CD4-positive, alpha-beta T cell treated with Interleukin-6 at 100 ng/mL for 8 hours (primary cell): ENCODE data around the gene FGF8.
A peak's percentile ranks its signal among the peaks of the same experiment; 100 is the strongest.
"Not testable (repeated sequence)": the region's sequence is repeated elsewhere in the genome, so short reads cannot be mapped to it uniquely, and the experiment has no call there.

Experiments used
- DNase-seq: peaks from one replicate; pipeline ENCODE4 v3.0.0-alpha.2; 2020; ENCODE audit warnings: mixed read lengths, low spot score

FGF8 gene

DNA sequence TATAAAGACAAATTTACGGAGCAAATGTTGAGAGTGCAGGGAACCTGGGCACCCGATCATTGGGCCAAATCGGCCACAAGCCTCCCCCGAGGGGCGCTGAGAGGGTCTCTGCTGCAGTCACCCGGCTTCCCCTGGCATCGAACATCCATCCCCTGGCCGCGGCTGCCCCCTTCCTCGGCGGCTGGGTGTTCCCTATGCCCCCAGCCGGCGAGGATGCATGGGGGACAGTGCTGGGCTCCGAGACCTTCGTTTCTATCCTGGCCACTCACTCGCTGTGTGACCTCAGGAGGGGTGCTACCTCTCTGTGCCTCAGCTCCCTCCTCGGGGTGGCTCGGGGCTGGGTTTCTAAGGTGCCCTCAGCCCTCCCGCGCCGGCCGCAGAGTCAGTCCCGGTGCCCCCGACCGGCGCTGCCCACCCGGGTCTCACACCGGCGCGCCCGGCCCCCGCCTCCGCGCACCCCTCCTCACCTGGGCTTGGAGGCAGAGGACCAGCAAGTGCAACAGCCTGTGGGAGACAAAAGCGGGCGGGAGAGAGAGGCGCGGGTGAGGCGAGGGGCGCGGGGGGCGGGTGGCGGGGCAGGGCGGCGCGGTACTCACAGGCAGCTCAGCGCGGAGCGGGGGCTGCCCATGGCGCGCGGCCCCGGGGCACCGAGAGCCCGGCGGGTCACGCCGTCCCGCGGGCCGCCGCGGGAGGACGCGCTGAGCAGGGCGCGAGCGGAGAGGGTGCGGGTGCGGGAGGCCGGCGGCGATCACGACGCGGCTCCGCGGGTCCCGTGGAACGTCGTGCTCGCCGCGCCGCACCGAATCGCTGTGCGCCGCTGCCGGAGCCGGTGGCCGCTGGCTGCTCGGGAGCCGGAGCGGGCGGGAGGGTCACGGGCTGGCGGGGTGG lies at the start of gene FGF8:
TSS of gene FGF8 (minus strand) at position 842 of the 888 bp plus-strand sequence. CDS start at position 628, 214 bp downstream.
- no peak for DNase-seq

GRCh38 chr10:101824736-101825135 lies 48.8 kb upstream of the FGF8 start:
- no peak for DNase-seq

DNA sequence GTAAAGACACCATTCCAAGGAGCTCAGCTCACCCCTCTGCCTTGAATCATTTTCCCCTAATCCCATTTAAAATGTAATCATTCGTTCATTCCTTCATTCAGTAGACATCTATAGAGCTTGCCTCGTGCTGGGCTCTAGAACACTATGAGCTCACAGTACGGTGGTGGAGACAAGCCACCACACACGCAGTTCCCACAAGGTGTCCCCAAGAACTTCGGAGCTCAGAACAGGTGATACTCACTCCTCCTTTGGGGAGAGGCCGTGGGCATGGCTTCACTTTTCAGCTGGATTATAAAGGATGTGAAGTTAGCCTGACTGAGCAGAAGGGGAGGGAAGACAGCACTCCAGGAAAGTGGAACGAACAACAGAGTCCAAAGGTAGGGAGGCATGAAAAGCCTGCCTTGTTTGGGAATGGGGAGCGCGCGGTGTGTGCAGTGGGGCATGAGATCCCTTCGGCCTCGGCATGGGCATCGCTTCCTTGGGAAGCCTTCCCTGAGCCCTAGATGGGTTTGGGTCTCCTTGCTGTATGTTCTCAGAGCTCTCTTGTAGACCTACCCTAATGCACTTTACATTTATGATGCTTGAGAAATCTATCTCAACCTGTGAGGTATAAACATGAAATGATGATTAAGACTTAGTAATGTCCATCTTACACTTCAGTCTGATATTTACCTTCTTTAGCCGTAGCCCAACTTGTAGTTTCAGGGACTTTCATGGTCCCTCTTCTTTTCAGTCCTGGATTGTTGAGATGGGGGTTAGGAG lies 43.1 kb upstream of the FGF8 start:
- DNase-seq: no peak

- DNase-seq: peak; percentile 100
Observed at GRCh38 chr10:101818119-101818871, 42.4 kb upstream of the FGF8 start, which contains the start of gene OGA. Gene OGA, minus strand, starts transcription at chr10:101818444. Its CDS starts 422 bp downstream, at chr10:101818022.

GRCh38 chr10:101817337-101818118 lies 41.6 kb upstream of the FGF8 start:
- DNase-seq: peak; percentile 23

GRCh38 chr10:101816913-101817336 lies 41.0 kb upstream of the FGF8 start:
- no peak for DNase-seq

DNA sequence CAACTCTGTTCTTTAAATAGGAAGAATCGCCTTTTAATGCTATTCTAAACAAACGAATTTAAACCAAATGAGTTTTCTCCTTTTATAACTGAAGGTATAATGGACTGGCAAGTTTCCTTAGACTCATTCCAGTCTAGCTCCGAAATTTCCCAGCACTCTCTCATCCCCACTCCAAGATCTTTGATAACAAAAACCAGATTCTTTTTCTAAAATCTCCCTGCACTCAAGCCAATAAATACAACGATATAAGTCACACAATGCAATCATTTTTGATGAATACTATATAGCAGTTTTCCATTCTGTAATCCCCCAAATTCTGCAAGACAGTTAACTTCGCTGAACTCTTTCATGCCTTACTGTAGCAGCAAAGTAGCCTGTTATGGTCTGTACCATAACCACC lies 40.5 kb upstream of the FGF8 start:
- no peak for DNase-seq

- no peak for DNase-seq
Observed at GRCh38 chr10:101814466-101815071, 38.7 kb upstream of the FGF8 start.

DNA sequence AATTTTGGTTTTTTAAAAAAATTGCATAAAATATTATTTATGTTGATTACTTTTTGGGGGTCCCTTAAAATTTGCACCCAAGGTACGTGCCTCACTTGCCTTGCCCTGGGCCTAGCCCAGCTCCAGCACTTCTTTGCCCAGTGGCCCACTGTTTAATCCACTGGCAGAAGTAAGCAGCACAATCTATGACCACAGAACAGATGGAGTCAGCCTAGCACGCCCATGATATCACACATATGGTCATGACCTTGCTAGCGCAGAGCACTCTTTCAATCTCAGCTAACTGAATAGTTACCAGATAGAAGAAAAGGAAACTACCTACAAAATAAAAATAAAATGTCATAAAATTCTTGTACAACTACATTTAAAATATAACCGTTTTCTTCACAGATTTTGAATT lies 36.7 kb upstream of the FGF8 start:
- no peak for DNase-seq

DNA sequence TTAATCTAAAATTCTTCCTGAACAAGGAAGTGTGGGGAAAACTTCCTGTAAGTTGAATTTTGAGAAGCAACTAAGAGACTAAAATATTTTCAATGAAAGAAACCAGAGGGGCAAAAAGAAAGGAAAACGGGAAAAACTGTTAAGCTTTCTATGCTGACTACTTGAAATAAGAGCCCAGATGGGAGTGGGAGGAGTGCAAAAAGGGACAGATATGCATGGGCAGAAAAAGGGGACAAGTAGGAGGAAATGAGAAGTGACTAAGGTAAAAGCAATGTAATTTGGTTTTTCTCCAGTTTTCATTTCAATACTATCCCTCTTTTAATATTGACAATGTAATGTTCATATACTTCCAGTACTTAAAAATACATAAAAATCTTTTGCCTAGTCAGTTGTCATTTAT lies 31.2 kb upstream of the FGF8 start:
- DNase-seq: no peak

DNA sequence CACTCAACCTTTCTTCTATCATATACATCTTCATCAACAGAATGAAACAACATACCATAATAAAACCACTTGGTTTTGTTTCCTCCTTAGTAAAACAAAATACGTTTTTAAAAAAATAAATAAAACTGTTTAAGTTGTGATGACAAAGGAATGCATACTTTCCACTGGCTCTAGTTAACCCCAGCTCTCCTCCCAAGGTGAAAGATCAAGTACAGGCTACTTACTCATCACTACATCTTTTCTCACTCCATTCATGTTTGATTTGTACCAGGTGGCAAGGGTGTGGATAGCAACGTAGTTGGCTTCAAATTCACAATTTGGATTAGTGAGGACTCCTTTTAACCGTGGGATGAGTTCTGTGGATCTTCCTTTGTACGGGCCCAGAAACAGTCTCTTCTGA lies 27.6 kb upstream of the FGF8 start:
- DNase-seq: no peak

DNA sequence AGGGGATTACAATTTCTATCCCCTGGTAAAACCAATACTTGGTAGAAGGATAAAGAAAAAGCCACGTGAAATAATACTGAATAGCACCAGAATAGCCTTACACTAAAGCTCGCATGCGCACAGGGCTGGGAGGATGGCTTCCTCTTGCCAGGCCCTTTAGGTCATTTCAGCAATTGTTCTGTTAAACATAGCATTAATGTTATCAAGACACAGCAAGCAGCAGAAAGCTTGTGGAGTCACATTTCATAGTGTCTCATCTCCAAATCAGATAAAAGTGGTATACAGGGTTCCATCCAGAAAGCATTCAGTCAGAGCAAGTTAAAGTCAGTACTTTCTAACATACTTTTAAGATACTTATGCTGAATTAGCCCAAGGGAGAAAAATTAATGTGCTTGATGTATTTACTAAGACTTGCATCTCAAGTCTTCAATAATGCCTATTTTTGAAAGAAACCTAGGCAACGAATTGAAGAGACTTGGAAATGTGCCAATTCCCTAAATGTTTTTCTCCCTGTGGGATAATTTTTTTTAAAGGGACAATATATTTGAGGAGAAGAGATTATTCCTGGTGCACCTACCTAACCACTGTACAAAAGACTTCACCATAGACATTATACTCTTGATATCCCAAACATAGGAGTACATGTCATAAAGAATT lies 21.6 kb upstream of the FGF8 start:
- no peak for DNase-seq

DNA sequence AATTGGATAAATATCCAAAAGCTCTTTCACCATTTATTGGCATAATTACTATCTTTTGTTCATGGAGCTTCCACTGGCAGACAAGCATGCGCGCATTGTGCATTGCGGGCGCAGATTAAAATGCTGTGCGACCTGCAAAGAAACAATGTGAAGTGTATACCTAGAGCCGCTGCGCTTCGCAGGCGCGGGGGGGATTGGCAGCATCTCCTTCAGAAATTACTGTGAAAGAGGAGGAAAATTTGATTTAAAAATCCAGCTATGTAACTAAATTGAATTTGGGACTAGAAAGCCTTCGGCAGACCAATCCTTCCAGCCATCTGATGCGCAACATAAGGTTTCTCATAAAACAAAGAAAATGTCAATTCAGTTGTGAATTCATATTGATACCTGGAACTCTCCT lies 17.6 kb upstream of the FGF8 start:
- no peak for DNase-seq

GRCh38 chr10:101789686-101790085 lies 13.8 kb upstream of the FGF8 start:
- DNase-seq: no peak

GRCh38 chr10:101789231-101789630 lies 13.3 kb upstream of the FGF8 start:
- DNase-seq: not testable (repeated sequence)

GRCh38 chr10:101785801-101786200 lies 9.9 kb upstream of the FGF8 start:
- no peak for DNase-seq

- no peak for DNase-seq
Observed at GRCh38 chr10:101784558-101784957, 8.6 kb upstream of the FGF8 start.

GRCh38 chr10:101783736-101784118 lies 7.8 kb upstream of the FGF8 start:
- no peak for DNase-seq

GRCh38 chr10:101782811-101783735 lies 7.2 kb upstream of the FGF8 start, which contains the start of gene NPM3:
Gene NPM3, minus strand, starts transcription at chr10:101783446. Its CDS starts 56 bp downstream, at chr10:101783390.
- DNase-seq: peak; percentile 73
